GM12801 (cell line): ENCODE measurements around the gene CPSF7.

ENCODE experiments used
- CTCF ChIP-seq: IDR thresholded peaks from one replicate; pipeline ENCODE4 v1.5.1; 2011; ENCODE audit warnings: control low read depth; ENCODE audit not compliant: insufficient read length; ENCODE audit errors: extremely low read depth

Gene CPSF7

GRCh38 chr11:61415381-61415780 is 14.4 kb downstream of the CPSF7 start:
- TF ChIP-seq CTCF: no peak

- no peak for TF ChIP-seq CTCF
These were observed 15.2 kb downstream of the CPSF7 start for GRCh38 chr11:61414547-61414946.

- TF ChIP-seq CTCF: no peak
These were observed 16.3 kb downstream of the CPSF7 start for GRCh38 chr11:61413496-61413895.

GRCh38 chr11:61411589-61411988 is 18.2 kb downstream of the CPSF7 start:
- TF ChIP-seq CTCF: no peak

- TF ChIP-seq CTCF: no peak
These were observed 22.6 kb downstream of the CPSF7 start for GRCh38 chr11:61406991-61407728.

GRCh38 chr11:61406067-61406466 is 23.7 kb downstream of the CPSF7 start:
- no peak for TF ChIP-seq CTCF

GRCh38 chr11:61404641-61405040 is 25.1 kb downstream of the CPSF7 start:
- TF ChIP-seq CTCF: no peak

GRCh38 chr11:61404103-61404502 is 25.7 kb downstream of the CPSF7 start:
- TF ChIP-seq CTCF: no peak
